Posterior vena cava (tissue), 2 donors: Measurements from ENCODE around the gene LARGE2. TPM values are rescaled to one million over a fixed set of nuclear protein-coding genes. Genes with fewer than 3 reads are reported as not detected.
"Not testable (repeated sequence)": the region's sequence is repeated elsewhere in the genome, so short reads cannot be mapped to it uniquely, and the experiment has no call there.

Experiments
- DNase-seq: peaks from one replicate; pipeline ENCODE4 v3.0.0-alpha.2; 2020; ENCODE audit warnings: low spot score
- intact Hi-C, 2 donors: fragments of 100-400 bp; cut with DNase I; formaldehyde crosslinking; loops; one replicate each; pipeline versions ENCODE4 v1.14.1 to v1.14.2; 2022 to 2023
- total RNA-seq, 2 donors: library from RNA; stranded (reverse); fragmentation: NEBNext Ultra II Directional; extraction: Animal tissue kit (Norgen Biotek cat#: 25700); gene quantifications; one replicate each; pipeline ENCODE4 v1.2.1, GENCODE V29; 2021
- donor health status: DM: yes; HTN: yes; CAD: no.
- donor health status: DM: yes; HTN: yes; CAD: no.

LARGE2 gene
- total RNA-seq, 2 donors from 2014 or later: not detected

DNA sequence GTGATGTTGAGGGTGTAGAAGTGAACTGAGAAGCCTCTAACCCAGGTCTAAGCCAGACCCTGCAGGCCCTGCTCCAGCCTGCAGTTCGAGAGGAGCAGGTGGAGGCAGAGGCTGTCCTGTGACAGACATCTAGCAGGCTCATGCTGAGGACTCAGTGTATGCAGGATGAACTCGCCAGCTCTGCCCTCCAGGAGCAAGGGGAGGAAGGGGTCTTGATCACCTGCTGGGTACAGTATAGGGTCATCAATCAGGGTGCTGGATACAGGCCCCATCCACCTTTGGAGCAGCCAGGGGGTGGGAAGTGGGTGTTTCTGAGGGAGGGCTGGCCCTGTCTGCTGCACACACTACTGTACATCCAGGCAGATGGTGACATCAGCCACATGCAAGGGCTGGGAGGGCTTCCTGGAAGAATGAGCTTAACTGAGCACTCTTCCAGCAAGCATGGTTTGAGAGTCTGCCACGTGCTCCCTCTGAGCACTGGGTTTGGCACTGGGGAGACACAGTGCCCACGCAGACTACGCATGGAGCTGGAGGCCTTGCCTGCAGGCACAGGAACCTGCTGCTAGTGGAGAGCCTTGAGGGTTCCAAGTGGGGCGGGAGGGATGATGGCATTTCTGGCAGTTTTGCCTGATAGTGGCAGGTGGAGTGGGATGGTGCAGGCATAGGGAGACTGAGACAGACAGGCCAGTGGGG is 27.8 kb upstream of the LARGE2 start:
- intact Hi-C loops: no loop called here
- DNase-seq: no peak

DNA sequence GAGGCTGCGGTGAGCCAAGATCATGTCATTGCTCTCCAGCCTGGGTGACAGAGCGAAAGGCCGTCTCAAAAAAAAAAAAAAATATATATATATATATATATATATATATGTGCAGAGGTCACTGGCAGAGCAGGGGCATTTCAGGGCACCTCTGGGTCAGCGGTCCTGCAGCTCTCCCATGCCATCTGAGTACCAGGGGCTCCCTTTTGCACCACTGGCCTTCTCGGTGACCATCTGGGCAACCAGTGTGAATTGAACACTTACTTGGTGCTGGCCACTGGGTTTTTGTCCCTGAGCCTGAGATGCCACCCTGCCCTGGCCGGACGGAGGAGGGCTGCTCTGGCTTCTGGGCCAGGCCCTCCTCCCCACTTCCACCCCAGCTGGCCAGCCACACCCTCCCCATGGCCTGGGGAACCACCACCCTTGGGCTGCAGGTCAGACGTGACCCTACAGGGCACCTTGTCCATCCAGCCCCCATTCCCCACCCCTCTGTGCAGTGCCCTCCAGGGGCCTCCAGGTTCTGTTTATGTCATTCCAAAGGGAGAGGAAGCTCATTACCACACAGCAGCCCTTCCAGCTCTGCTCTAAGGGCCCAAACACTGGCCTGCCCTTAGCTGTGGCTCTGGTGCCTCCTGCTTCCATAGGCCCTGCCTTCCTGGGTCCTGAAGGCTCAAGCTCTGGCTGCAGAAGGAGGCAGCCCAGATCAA is 26.8 kb upstream of the LARGE2 start:
- intact Hi-C loops: no loop called here
- no peak for DNase-seq

DNA sequence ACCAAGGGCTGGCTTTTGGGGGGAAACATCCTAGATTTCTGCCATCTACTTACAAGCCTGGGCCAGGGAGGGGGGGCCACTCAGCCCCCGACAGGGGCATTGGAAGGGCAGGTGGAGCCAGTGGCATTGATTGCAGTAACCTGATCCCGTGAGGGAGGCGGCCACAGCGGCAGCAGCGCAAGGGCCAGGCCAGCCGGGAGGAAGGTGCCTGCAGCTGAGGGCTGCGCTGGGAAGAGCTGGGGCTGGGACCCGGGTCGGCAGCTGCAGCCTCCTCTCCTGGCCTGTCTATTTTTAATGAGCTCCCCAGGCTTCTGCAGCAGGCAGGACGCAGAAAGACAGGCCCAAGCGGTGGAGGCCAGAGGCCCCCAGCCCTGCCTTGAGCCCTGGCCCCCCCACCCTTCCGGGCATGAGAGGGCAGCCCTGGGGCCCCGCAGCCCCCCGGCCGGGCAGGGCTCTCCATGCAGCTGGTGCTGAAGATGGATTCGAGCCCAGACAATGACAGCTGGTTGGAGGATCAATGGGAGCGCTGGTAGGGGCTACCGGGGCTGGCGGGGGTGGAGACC is 26.0 kb upstream of the LARGE2 start:
- intact Hi-C loops: no loop called here
- DNase-seq: no peak

DNA sequence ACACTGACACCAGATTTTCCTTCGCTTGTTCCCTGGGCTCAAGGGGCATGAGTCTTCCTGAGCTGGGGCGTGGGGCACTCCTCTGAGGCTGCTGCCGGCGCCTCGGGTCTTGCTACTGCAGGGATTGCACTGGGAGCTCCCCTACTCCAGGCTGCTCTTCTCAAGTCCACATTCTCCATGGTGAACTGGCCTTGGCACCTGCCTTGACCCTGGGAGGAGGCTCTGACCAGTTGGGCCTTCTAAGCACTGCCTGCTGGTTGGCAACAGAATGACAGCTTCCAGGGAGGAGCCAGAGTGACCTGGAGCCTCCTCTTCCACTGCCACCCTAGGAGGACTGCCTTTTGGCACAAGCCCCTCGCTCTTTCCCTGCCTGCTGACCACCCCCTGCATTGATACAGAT is 24.9 kb upstream of the LARGE2 start:
- DNase-seq: no peak
- intact Hi-C loops: no loop called here

DNA sequence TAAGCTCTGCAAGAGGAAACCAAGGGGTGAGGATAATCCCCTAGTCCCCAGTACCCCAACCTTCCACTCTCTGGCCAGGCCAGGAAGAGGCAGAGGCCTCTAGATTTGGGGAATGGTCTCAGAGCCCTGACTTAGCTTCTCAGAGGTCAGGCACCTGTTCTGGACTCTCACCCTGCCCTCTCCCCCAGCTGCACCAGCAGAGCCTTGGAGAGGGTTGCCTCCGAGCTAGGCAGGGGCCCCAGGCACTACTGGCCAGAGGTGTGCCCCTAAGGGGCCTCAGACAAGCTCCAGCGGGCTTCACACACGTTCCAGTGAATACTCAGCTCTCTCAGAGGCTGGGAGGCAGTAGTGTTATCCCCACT is 23.4 kb upstream of the LARGE2 start:
- intact Hi-C loops: no loop called here

DNA sequence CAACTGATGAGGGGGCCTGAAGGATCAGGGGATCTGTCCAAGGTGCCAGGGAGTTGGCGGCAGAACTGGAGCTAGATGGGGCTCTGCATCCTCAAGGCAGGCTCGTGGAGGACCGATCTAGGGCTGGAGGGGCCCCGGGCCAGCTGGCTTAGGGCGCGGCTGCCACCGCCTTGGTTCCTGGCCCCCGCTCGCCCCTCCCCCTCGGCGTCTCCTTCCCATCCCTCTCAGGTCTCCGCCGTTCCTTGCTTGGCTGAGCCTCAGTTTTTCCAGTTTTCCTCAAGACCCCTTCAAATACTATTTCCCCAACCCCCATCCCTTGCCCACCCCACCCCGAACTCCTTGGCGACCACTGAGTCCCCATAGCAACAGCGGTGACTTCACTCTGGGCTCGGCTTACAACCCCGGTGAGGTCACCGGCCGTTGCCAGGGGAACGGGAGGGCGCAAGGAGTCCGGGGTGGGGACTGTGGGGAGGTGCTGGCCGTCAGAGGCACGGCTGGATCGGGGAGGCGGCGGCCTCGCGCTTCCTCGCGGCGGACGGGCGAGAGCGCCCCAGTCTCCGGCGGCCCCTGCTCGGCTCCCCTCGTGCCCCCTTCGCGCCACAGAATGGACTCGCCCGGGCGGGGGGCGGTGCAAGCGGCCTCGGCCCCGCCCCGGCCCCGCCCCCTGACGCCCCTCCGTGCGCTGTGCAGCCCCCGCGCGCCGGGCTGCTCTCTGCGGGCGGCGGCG is 22.8 kb upstream of the LARGE2 start:
- intact Hi-C loops: loop anchor here in 1 of 2 donors (5.0 kb wide), 1 partner anchor 92 kb away; the partner anchor contains the start of gene SLC35C1
- peak; percentile 96 for DNase-seq

More for the DNA sequence above, 23.4 kb upstream of the LARGE2 start:
- no peak for DNase-seq

DNA sequence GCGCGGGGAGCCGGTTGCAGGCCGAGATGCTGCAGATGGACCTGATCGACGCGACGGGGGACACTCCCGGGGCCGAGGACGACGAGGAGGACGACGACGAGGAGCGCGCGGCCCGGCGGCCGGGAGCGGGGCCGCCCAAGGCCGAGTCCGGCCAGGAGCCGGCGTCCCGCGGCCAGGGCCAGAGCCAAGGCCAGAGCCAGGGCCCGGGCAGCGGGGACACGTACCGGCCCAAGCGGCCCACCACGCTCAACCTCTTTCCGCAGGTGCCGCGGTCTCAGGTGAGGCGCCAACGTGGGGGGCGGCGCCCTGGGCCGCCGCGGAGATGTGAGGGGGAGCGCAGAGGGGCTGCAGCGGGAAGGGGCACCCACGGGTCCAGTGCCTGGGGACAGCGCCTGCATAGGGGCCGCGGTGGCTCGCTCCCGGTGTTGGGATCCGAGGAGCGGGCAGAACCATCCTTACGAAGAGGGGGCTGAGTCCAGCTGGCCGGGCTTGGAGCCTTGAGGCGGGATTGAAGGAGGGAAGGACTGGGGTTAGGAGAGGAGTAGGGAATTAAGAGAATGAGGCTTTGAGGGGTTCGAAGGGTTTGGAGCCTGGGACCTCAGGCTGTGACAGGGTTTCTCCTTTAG is 22.2 kb upstream of the LARGE2 start:
- DNase-seq: not testable (repeated sequence)
- intact Hi-C loops: loop anchor here in 1 of 2 donors (5.0 kb wide), 1 partner anchor 93 kb away; the partner anchor contains the start of gene SLC35C1

DNA sequence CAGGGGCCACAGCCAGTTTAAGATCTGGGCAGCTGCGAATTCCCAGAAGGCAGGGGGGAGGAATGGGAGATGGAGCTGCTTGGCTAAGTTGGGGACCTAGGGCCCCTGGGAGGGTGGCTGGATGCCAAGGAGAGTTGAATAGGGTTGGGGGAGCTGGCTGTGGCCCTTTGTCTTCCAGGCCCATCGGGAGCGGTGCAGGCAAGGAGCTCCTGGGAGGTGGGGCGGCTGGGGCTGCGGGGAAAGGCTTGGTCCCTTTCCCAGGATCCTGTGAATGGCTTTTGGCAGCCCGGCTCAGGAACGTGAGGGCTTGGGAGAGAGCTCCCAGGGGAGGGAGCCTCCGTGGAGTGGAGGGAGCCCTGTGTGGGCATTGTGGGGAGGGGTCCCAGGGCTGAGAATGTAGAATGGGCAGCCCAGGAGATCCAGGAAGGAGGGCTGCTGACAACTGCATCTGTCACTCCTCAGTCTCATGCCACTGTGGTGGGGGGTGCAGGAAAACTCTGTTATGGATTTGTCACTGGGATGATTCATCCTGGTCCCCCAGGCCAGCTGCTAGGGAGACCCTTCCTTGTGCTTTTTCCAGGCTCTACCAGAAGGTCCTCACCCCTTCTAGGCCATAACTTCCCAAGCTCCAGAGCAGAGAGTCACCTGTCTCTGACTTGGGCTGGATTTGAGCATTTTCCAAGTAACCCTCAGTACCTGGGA is 21.4 kb upstream of the LARGE2 start:
- intact Hi-C loops: loop anchor here in 1 of 2 donors (5.0 kb wide), 1 partner anchor 94 kb away; the partner anchor contains the start of gene SLC35C1
- no peak for DNase-seq

DNA sequence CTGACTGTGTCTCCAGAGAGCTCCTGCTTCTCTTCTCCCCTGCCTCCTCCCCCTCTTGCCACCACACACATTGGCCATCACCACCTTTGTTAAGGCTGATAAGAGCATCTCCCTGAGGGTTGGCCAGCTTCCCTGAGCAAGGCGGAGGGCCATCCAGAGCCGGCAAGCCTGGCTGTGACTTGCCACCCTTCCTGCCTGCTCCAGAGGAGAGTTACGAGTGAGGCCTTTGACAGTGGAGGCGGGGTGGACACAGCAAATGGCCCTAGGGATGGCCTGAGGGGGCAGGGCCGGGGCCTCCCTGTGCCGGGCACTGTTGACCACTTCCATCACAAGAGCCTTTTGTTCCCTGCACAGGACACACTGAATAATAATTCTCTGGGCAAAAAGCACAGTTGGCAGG is 20.8 kb upstream of the LARGE2 start:
- no peak for DNase-seq
- intact Hi-C loops: loop anchor here in 1 of 2 donors (5.0 kb wide), 1 partner anchor 94 kb away; the partner anchor contains the start of gene SLC35C1

DNA sequence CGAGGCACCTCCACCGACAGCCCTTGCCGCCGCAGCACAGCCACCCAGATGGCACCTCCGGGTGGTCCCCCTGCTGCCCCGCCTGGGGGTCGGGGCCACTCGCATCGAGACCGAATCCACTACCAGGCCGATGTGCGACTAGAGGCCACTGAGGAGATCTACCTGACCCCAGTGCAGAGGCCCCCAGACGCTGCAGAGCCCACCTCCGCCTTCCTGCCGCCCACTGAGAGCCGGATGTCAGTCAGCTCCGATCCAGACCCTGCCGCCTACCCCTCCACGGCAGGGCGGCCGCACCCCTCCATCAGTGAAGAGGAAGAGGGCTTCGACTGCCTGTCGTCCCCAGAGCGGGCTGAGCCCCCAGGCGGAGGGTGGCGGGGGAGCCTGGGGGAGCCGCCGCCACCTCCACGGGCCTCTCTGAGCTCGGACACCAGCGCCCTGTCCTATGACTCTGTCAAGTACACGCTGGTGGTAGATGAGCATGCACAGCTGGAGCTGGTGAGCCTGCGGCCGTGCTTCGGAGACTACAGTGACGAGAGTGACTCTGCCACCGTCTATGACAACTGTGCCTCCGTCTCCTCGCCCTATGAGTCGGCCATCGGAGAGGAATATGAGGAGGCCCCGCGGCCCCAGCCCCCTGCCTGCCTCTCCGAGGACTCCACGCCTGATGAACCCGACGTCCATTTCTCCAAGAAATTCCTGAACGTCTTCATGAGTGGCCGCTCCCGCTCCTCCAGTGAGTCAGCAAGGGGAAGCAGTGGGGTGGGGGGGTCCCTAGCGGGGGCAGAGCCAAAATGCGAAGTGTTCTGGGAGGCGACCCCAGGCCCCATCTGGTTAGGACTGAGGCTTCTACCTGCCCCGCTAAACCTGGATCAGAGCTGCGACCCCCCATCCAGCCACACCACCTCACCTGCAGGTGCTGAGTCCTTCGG is 19.7 kb upstream of the LARGE2 start:
- intact Hi-C loops: loop anchor here in 1 of 2 donors (5.0 kb wide), 1 partner anchor 95 kb away; the partner anchor contains the start of gene SLC35C1
- no peak for DNase-seq

DNA sequence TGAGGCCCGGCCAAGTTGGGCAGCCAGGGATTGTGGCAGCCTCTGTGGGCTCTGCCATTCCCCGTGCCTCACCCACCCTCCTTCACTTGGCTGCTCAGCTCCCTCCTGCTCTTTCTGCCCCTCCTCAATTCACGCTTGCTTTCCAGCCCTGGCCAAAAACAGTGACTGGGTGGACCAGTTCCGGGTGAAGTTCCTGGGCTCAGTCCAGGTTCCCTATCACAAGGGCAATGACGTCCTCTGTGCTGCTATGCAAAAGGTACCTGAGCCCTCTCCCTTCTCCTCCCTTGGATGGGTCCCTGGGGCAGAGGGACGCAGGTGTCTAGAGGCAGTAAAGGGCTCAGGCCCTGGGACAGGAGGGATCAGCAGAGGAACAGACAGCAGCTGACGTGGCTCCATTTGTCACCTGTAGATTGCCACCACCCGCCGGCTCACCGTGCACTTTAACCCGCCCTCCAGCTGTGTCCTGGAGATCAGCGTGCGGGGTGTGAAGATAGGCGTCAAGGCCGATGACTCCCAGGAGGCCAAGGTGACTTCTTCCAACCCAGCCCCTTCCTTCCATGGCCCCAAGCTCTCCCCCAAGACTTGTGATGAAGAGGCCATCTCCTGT is 18.0 kb upstream of the LARGE2 start:
- intact Hi-C loops: loop anchor here in 1 of 2 donors (5.0 kb wide), 1 partner anchor 97 kb away; the partner anchor contains the start of gene SLC35C1
- DNase-seq: no peak

DNA sequence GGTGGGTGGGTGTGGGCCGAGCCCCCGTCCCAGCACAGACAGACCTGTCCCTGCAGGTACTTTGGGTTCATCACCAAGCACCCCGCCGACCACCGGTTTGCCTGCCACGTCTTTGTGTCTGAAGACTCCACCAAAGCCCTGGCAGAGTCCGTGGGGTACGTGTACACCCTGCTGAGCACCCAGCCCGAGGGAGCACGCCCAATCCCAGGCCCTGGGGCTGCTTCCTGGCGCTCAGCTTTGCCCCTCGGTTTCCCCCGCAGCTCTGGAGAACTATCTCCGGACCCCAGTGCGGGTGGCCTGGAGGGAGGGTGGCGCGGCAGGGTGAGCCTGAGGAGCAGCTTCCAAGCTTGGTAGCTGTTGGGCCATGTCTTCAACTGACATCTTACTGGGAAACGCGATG is 17.4 kb upstream of the LARGE2 start:
- DNase-seq: no peak
- intact Hi-C loops: no loop called here

DNA sequence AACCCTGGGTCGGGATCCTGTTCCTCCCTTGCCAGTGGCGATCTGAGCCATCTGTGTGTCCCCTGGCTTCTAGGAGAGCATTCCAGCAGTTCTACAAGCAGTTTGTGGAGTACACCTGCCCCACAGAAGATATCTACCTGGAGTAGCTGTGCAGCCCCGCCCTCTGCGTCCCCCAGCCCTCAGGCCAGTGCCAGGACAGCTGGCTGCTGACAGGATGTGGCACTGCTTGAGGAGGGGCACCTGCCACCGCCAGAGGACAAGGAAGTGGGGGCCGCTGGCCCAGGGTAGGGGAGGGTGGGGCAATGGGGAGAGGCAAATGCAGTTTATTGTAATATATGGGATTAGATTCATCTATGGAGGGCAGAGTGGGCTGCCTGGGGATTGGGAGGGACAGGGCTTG is 16.9 kb upstream of the LARGE2 start:
- DNase-seq, intact Hi-C loops: not testable (repeated sequence)

DNA sequence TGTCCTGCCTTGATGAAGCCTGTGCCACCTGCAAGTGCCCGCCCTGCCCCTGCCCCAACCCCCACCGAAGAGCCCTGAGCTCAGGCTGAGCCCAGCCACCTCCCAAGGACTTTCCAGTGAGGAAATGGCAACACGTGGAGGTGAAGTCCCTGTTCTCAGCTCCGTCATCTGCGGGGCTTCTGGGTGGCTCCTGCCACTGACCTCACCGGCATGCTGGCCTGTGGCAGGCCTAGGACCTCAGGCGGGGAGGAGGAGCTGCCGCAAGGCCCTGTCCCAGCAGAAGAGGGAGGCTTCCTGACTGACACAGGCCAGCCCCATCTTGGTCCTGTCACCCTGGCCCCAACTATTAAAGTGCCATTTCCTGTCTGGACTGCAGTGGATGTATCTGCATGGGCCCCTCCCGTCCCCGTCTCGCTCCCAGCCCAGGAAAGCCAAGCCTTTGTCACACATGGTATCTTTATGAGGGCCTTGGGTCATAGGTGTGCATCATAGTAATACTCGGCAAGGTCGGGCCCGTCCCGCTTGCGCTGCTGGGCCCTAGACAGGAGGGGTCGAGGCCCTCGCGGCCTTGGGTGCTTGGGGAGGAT is 16.3 kb upstream of the LARGE2 start:
- DNase-seq: no peak
- intact Hi-C loops: no loop called here

DNA sequence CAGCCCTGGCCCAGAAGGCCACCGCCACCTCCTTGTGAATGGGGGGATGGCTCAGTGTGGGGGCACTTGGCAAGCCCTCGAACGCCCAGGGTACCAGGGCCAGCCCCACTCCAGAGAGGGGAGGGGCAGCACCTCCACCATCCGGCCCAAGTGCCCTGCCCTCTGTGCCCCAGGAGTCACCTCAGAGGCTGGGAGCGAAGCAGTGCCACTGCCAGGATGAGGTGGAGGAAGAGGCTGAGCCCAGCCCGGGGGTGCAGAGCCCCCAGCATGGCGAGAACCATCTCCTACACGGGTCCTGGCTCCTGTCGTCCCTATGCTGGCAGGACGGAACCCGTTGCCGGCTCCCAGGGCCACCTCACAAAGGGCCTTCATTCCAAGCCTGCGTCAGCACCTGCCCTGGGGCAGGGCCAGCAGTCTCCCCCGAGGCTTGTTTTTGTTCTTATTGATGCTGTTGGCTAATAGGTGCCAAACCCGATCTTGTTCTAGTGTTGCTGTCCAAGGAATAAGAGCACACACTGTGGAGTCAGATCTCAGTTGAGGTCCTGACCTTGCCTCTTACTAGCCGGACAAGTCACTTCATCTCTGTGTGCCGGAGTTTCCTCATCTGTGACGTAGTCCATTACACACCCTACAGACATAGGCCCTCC is 15.4 kb upstream of the LARGE2 start, which contains the start of gene FREY1:
FREY1 (minus strand) TSS at position 307 of the 647 bp plus-strand sequence; CDS start at position 281, 26 bp downstream.
- DNase-seq: no peak
- intact Hi-C loops: no loop called here

DNA sequence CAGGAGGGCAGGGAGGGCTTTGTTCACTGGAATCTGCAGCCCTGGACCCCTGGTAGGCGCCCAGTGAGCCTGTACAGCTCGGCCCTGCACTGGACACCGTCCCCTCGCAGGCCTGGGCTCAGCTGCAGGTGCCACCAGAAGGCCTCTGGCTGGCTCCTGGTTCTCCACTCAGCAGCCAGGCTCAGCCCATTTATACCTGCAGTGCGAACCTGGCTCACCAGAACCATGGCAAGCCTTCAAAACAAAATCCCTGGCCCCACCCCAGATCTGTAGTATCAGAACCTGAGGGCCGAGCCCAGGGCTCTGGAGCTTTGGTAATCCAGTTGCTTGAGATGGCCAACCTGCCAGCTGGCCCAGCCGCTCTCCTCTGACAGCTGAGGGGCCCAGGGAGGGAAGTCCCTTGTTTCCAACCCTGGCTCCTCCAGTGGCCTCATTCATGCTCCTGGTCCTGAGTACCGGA is 14.5 kb upstream of the LARGE2 start:
- intact Hi-C loops: no loop called here
- DNase-seq: no peak
